BJ (cell line): ENCODE data around the gene CEL. TPM values are rescaled to one million over a fixed set of nuclear protein-coding genes. Genes with fewer than 3 reads are reported as not detected.

Source experiments
- CTCF ChIA-PET: fragments of 350-600 bp; formaldehyde crosslinking; extraction: SDS; loops from one replicate; lab custom pipeline; 2021; ENCODE audit warnings: antibody characterized with exemption, inconsistent platforms; lab: Yijun Ruan, JAX
- POLR2A ChIA-PET: fragments of 300-600 bp; sonication (Branson Sonifier 250); formaldehyde crosslinking; extraction: SDS; loops from one replicate; lab custom pipeline; 2021; ENCODE audit warnings: antibody characterized with exemption; lab: Charles Lee
- DNase-seq: peaks from one replicate; pipeline ENCODE4 v3.0.0-alpha.2; 2011; ENCODE audit warnings: low read depth
- H3K27me3 ChIP-seq: 2 replicates; pipeline ENCODE4 v1.6.0; 2011; ENCODE audit warnings: low read length; ENCODE audit not compliant: control insufficient read depth, insufficient read depth
- H3K36me3 ChIP-seq: 2 replicates; pipeline ENCODE4 v1.5.1; 2011; ENCODE audit warnings: low read length; ENCODE audit not compliant: control insufficient read depth, insufficient read depth
- H3K4me3 ChIP-seq: 2 replicates; pipeline ENCODE4 v1.5.1; 2011; ENCODE audit warnings: low read depth, mild to moderate bottlenecking, control low read depth, low read length
- polyA plus RNA-seq: library from polyadenylated mRNA; depleted of rRNA; stranded (reverse); fragments of >200 nt; gene quantifications from 2 replicates; pipeline ENCODE4 v1.2.3, GENCODE V29; 2011
- TF ChIP-seq, protein P1 (sequence below): IDR thresholded peaks from 2 replicates; pipeline ENCODE4 v1.5.1; 2011; ENCODE audit warnings: low read depth, mild to moderate bottlenecking, control low read depth, inconsistent platforms, low read length, moderate library complexity; ENCODE audit not compliant: insufficient read depth

Gene CEL
- polyA plus RNA-seq, 1 experiment = 0.49 TPM

DNA sequence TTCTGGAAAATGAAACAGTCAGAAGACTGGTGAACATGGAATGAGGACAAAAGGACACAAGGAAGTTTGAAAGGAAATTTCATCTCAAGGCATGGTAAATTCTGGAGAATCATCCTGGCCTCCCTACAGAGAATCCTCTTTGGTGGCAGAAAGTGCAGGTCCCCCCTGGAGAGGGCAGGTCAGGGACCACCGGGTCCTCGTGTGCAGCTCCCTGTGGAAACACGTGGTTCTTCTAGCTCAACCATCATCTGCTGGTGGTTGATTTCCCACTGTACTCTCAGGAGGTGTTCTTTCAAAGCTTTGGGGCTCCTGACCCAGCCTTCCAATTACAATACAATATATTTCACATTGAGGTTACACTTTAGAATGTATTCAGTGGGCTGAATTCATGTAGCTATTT is 33.6 kb upstream of the CEL start:
- POLR2A ChIA-PET = no interaction called here
- H3K36me3 ChIP-seq = no peaks in the 10 kb centered on the region
- TF ChIP-seq, protein P1, sequence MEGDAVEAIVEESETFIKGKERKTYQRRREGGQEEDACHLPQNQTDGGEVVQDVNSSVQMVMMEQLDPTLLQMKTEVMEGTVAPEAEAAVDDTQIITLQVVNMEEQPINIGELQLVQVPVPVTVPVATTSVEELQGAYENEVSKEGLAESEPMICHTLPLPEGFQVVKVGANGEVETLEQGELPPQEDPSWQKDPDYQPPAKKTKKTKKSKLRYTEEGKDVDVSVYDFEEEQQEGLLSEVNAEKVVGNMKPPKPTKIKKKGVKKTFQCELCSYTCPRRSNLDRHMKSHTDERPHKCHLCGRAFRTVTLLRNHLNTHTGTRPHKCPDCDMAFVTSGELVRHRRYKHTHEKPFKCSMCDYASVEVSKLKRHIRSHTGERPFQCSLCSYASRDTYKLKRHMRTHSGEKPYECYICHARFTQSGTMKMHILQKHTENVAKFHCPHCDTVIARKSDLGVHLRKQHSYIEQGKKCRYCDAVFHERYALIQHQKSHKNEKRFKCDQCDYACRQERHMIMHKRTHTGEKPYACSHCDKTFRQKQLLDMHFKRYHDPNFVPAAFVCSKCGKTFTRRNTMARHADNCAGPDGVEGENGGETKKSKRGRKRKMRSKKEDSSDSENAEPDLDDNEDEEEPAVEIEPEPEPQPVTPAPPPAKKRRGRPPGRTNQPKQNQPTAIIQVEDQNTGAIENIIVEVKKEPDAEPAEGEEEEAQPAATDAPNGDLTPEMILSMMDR = no peak
- no peak for DNase-seq
- CTCF ChIA-PET = interaction anchor here (0.7 to 1.4 kb wide), 5 partner anchors 13 to 458 kb away, joined by 3 to 4 read pairs (median 4); no protein-coding TSS in a partner anchor
- H3K27me3 ChIP-seq = no peaks in the 10 kb centered on the region
- no peak overlapping the region for H3K4me3 ChIP-seq

DNA sequence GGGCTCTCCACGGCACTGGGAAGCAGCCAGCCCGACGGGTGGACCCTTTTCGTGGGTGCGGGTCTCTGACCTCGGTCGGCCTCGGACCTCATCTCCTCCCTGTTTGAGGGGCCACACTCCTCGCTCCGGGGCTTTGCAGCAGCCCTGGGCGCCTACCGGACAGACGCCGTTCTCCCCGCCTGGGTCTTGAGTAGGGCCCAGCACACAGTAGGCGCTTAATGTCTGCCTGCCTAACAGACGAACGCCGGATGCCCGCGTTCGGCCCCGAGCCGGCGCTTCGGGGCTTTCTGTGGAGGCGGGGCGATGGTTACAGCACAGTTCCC is 31.8 kb upstream of the CEL start:
- Histone ChIP-seq H3K27me3 (no peaks in the 10 kb centered on the region), H3K4me3 (peak overlapping the region; percentile 68), H3K36me3 (no peaks in the 10 kb centered on the region)
- ChIA-PET POLR2A (interaction anchor here (0.6 to 1.0 kb wide), 5 partner anchors 8 to 1770 kb away, joined by 3 to 5 read pairs (median 4); partner anchors contain the start of genes MED22 and RPL7A), CTCF (interaction anchor here (0.7 to 7.4 kb wide), 6 partner anchors 8 to 117 kb away, joined by 3 to 46 read pairs (median 10); no protein-coding TSS in a partner anchor)
- TF ChIP-seq, protein P1 = no peak
- no peak for DNase-seq

DNA sequence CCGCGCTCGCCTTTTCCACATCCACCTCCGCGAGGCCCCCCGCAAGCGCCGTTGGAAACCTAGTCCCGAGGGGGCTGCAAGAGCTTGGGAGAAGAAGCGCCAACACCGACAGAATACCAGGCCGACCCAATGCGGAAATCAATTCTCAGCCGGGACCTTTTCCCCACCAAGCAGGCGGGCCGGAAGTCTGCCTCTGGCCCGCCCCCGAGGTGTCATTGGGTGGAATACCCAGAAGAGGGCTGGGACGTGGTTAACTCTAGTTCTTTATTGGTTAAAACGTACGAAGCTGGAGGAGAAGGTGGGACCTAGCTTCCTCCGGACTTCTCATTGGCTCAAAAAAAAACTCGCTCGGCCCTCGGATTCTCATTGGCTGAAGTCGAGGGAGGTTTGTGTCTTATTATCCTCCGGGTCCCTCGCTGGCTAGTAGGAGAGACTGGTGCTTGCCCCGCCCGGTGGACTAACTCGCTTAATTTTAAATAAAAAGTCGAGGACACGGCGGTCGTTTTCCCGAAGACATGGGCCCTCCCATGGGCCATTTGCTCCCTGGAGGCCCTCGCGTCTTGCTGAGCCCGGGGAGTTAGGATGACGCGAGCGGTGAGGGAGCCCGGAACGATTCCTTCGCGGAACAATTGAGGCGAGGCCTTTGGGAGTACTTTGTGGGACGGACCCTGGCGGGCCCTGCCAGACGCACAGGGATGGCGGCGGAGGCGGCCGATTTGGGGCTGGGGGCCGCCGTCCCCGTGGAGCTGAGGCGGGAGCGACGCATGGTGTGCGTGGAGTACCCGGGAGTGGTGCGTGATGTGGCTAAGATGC is 31.3 kb upstream of the CEL start, which contains the start of gene GTF3C5:
GTF3C5 (plus strand) TSS at position 681 of the 813 bp plus-strand sequence; CDS start at position 696, 15 bp downstream.
- TF ChIP-seq, protein P1 = no peak
- H3K4me3 ChIP-seq = peak within 1 kb of the TSS; percentile 88
- no peaks in the 10 kb centered on the region for H3K36me3 ChIP-seq
- peak; percentile 98 for DNase-seq
- CTCF ChIA-PET = interaction anchor here (0.7 to 7.4 kb wide), 7 partner anchors 8 to 117 kb away, joined by 3 to 46 read pairs (median 10); no protein-coding TSS in a partner anchor
- no peaks in the 10 kb centered on the region for H3K27me3 ChIP-seq
- POLR2A ChIA-PET = interaction anchor here (0.5 to 1.1 kb wide), 9 partner anchors 8 to 1770 kb away, joined by 3 to 7 read pairs (median 4); partner anchors contain the start of genes MED22 and RPL7A

DNA sequence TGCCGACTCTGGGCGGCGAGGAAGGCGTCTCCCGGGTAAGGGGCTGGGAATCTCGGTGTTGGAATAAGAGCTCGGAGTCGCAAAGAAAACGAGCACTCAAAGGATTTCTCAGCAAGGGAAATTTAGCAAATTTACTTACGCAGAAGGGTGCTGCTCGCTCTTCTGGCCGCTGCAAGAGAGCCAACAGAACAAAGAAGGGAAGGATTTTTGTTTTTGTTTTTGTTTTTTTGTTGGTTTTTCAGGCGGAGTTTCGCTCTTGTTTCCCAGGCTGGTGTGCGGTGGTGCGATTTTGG is 30.7 kb upstream of the CEL start:
- no peak for DNase-seq
- H3K27me3 ChIP-seq = no peaks in the 10 kb centered on the region
- ChIA-PET CTCF (interaction anchor here (1.6 to 7.4 kb wide), 6 partner anchors 9 to 116 kb away, joined by 6 to 46 read pairs (median 10); no protein-coding TSS in a partner anchor), POLR2A (interaction anchor here (1.1 kb wide), 1 partner anchor 113 kb away, joined by 7 read pairs; no protein-coding TSS in a partner anchor)
- TF ChIP-seq, protein P1 = no peak
- peak overlapping the region; percentile 88 for H3K4me3 ChIP-seq
- H3K36me3 ChIP-seq = no peaks in the 10 kb centered on the region

DNA sequence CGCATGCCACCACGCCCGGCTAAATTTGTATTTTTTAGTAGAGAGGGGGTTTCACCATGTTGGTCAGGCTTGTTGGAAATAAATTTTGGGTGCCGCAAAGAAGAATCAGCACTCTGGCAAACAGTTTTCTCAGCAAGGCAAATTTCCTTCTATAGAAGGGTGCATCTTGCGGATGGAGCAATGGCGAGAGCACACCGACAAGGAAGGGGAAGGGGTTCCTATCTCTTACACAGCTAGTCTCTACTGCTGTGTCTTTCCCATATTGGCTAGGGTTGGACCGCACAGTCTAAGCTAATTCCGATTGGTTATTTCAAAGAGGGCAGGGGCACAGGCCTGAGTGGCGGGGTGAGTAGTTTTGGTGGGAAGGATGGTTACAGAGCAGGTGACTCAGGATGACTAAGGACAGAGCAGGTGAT is 30.3 kb upstream of the CEL start:
- H3K4me3 ChIP-seq = peak overlapping the region; percentile 88
- TF ChIP-seq, protein P1 = no peak
- DNase-seq = no peak
- POLR2A ChIA-PET = interaction anchor here (1.1 kb wide), 1 partner anchor 113 kb away, joined by 7 read pairs; no protein-coding TSS in a partner anchor
- CTCF ChIA-PET = interaction anchor here (1.6 to 7.4 kb wide), 6 partner anchors 9 to 116 kb away, joined by 6 to 46 read pairs (median 10); no protein-coding TSS in a partner anchor
- H3K36me3 ChIP-seq = no peaks in the 10 kb centered on the region
- H3K27me3 ChIP-seq = no peaks in the 10 kb centered on the region
